ENCODE measurements around the gene PALD1.

The PALD1 gene

DNA sequence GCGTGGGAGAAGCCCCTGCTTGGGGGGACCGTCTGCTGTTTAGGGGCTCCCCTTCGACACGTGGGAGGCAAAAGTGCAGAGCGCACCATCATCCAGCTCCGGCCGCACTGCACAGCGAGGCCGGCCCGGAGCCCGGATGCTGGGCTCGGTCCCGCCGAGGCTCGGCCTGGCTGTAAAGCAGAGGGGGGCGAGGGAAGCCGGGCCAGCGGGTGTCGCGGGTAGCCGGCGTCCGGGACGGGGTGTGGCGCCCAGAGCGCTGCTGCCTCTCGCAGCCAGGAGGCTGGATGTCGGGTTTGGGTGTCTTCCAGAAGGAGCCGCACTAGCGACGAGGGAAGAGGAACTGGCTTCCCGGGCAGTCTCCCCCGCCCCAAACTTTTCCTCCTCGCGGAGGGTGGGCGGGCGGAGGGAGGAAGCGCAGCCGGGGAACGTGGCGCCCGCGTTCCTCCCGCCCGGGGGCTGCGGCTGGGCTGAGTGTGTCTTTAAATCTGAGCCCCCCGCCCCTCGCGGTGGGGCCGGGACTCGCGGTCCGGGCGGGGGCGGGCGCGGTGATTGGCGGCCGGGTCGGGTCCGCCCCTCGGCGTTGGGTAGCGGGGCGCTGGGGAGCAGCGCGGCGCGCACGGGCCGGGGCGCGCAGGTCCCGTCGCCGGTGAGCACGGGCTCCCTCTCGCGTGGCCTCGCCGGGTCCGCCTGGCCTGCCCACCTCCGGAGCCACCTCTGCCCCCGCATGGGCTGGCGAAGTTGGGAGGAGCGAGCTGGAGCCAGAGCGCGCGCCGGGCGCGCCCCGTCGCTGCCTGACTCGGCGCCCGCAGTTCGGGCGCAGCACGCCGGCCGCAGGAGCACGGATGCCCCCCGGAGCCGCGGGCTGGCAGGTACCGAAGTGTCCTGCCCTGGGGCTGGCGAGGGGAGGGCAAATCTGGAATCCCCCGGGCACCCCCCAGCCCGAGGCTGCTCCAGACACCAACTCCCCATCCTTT lies at the start of gene PALD1:
TSS of gene PALD1 (plus strand) at position 577 of the 974 bp plus-strand sequence. CDS start 47,185 bp downstream, outside the sequence.
- peak; percentile 87 for DNase-seq (ENCODE audit: extremely low spot score)
- TF ChIP-seq HDGF (IDR thresholded peaks at IDR 0.05; ENCODE audit: borderline replicate concordance) (no peak), ZNF384 (IDR thresholded peaks at IDR 0.05) (no peak), ELF4 (IDR thresholded peaks at IDR 0.05) (no peak), FOXA1 (IDR thresholded peaks at IDR 0.05) (no peak), ARNT (IDR thresholded peaks at IDR 0.05) (peak; percentile 42; the same call in 1 of the 2 replicates), L3MBTL2 (conservative IDR thresholded peaks at IDR 0.05) (peak; percentile 61; the same call in 1 of the 2 replicates), BHLHE40 (IDR thresholded peaks at IDR 0.05; ENCODE audit: borderline replicate concordance) (no peak), PKNOX1 (IDR thresholded peaks at IDR 0.05) (peak; percentile 89), FOXM1 (IDR thresholded peaks at IDR 0.05; ENCODE audit: borderline replicate concordance) (peak; percentile 74; the same call in 1 of the 2 replicates), FOXK2 (IDR thresholded peaks at IDR 0.05) (no peak)
- POLR2A ChIA-PET: interaction anchor here (1.2 kb wide), 1 partner anchor 17 kb away, joined by 6 read pairs; no protein-coding TSS in a partner anchor
- CTCF ChIA-PET: interaction anchor here (1.0 to 2.3 kb wide), 2 partner anchors 17 to 83 kb away, joined by 3 to 9 read pairs; no protein-coding TSS in a partner anchor

DNA sequence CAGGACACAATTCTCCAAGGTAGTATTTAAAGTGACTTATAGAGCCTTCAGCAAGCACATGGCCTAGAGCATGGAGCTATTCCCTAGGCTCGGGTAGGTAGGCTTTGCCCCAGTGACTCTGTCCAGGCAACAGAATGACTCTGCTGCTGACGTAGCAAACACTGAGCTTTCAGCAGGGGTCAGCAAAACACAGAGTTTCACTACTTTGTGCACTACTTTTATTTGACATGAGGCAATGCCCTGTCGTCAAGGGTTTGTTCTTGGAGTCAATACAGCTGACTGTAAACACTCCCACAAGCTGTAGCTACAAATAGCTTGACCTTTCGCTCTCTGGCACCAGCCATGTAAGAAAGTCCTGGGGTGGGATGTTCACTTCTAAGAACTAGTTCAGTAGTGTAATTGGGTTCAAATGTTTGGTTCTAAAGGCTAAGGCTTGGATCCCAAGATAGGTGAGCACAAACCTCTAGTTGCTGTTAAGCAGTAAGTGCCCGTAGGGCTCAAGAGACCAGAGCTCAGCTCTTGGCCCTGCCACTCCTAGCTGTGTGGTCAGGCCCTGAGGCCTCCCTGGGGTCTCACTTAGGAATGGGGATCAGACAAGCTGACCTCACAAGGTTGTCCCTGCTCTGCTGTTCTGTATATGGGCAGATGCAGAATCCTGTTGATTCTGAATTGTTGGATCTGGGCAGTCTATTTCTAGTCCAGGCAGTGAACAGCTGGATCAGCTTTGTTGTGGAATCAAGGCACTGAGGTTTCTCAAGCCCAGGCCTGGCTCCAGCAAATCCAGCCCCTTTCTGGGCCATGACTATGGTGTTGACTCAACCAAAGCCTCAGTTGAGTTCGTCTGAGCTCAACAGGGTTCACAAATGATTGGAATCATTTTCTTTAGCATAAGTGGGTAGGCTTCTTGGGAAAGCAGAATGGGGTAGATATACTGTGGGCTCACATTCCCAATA lies 47.8 kb upstream of the PALD1 start:
- DNase-seq (ENCODE audit: extremely low spot score): no peak
- ChIA-PET CTCF (interaction anchor here (0.6 kb wide), 1 partner anchor 166 kb away, joined by 3 read pairs; no protein-coding TSS in a partner anchor), POLR2A (no interaction called here)
- TF ChIP-seq NFRKB (IDR thresholded peaks at IDR 0.05) (no peak), ZNF384 (IDR thresholded peaks at IDR 0.05) (no peak), FOXM1 (IDR thresholded peaks at IDR 0.05; ENCODE audit: borderline replicate concordance) (no peak), BHLHE40 (IDR thresholded peaks at IDR 0.05; ENCODE audit: borderline replicate concordance) (no peak), FOXK2 (IDR thresholded peaks at IDR 0.05) (no peak), ARNT (IDR thresholded peaks at IDR 0.05) (no peak), SP1 (IDR thresholded peaks at IDR 0.05) (no peak), ELF4 (IDR thresholded peaks at IDR 0.05) (no peak)

GRCh38 chr10:70432101-70432500 lies 46.5 kb upstream of the PALD1 start:
- no peak for DNase-seq (ENCODE audit: extremely low spot score)
- CTCF ChIA-PET: no interaction called here

GRCh38 chr10:70432561-70433263 lies 45.9 kb upstream of the PALD1 start:
- TF ChIP-seq HDGF (IDR thresholded peaks at IDR 0.05; ENCODE audit: borderline replicate concordance): no peak
- TF ChIP-seq SP1 (IDR thresholded peaks at IDR 0.05): no peak
- no peak for TF ChIP-seq FOXA1 (IDR thresholded peaks at IDR 0.05)
- no peak for TF ChIP-seq BHLHE40 (IDR thresholded peaks at IDR 0.05; ENCODE audit: borderline replicate concordance)
- no peak for TF ChIP-seq ZNF384 (IDR thresholded peaks at IDR 0.05)
- no peak for TF ChIP-seq ARNT (IDR thresholded peaks at IDR 0.05)
- no peak for TF ChIP-seq PKNOX1 (IDR thresholded peaks at IDR 0.05)
- DNase-seq (ENCODE audit: extremely low spot score): no peak
- ChIA-PET POLR2A (no interaction called here), CTCF (interaction anchor here (0.7 kb wide), 1 partner anchor 983 kb away, joined by 4 read pairs; no protein-coding TSS in a partner anchor)

More at GRCh38 chr10:70432101-70432500, 46.5 kb upstream of the PALD1 start:
- no peak for TF ChIP-seq FOXA1 (IDR thresholded peaks at IDR 0.05)
- POLR2A ChIA-PET: no interaction called here

- DNase-seq (ENCODE audit: extremely low spot score): no peak
- POLR2A ChIA-PET: no interaction called here
- TF ChIP-seq ARNT (IDR thresholded peaks at IDR 0.05) (no peak), FOXK2 (IDR thresholded peaks at IDR 0.05) (no peak), ELF4 (IDR thresholded peaks at IDR 0.05) (no peak), NFRKB (IDR thresholded peaks at IDR 0.05) (no peak), CTBP1 (IDR thresholded peaks at IDR 0.05; ENCODE audit: borderline replicate concordance) (no peak), HDGF (IDR thresholded peaks at IDR 0.05; ENCODE audit: borderline replicate concordance) (no peak), L3MBTL2 (conservative IDR thresholded peaks at IDR 0.05) (no peak), PKNOX1 (IDR thresholded peaks at IDR 0.05) (no peak), FOXA1 (IDR thresholded peaks at IDR 0.05) (no peak), ZNF384 (IDR thresholded peaks at IDR 0.05) (no peak), TARDBP (IDR thresholded peaks at IDR 0.05) (no peak), FOXM1 (IDR thresholded peaks at IDR 0.05; ENCODE audit: borderline replicate concordance) (no peak), SP1 (IDR thresholded peaks at IDR 0.05) (no peak), LEF1 (IDR thresholded peaks at IDR 0.05; ENCODE audit: borderline replicate concordance) (no peak), BHLHE40 (IDR thresholded peaks at IDR 0.05; ENCODE audit: borderline replicate concordance) (no peak)
- CTCF ChIA-PET: no interaction called here
Measured at GRCh38 chr10:70433581-70434280, 44.8 kb upstream of the PALD1 start.

All from HEK293T (cell line).